Large intestine (tissue), 3 donors: ENCODE data around the gene PIP4P1. TPM values are rescaled to one million over a fixed set of nuclear protein-coding genes. Genes with fewer than 3 reads are reported as not detected.

Source experiments
- DNase-seq, 2 donors: peaks; one replicate each; pipeline versions ENCODE4 v3.0.0 to v3.0.0-alpha.2; 2013
- H3K27ac ChIP-seq: one replicate; pipeline ENCODE4 v1.5.1; 2013; ENCODE audit warnings: low read length
- H3K27me3 ChIP-seq: 2 replicates; pipeline ENCODE4 v1.6.1; 2013; ENCODE audit warnings: low read length; ENCODE audit not compliant: control insufficient read depth, insufficient read depth
- H3K36me3 ChIP-seq: 2 replicates; pipeline ENCODE4 v1.6.1; 2013; ENCODE audit warnings: low read length; ENCODE audit not compliant: control insufficient read depth, insufficient read depth
- H3K4me1 ChIP-seq: one replicate; pipeline ENCODE4 v1.6.1; 2013; ENCODE audit warnings: low read length; ENCODE audit not compliant: control insufficient read depth, insufficient read depth
- H3K4me3 ChIP-seq: one replicate; pipeline ENCODE4 v1.5.1; 2013; ENCODE audit warnings: low read length
- H3K9me3 ChIP-seq: one replicate; pipeline ENCODE4 v1.6.1; 2013; ENCODE audit warnings: mild to moderate bottlenecking, low read depth, low read length, moderate library complexity; ENCODE audit not compliant: control insufficient read depth
- WGBS: methylation state at CpG from one replicate; pipeline ENCODE4 v1.1.5; 2013; ENCODE audit warnings: low lambda C conversion rate; ENCODE audit not compliant: insufficient coverage; 5-methylcytosine and 5-hydroxymethylcytosine counted together
- polyA plus RNA-seq: library from polyadenylated mRNA; unstranded; fragments of 120-200 nt; gene quantifications from one replicate; pipeline ENCODE4 v1.2.1, GENCODE V29; 2013

The PIP4P1 gene
- polyA plus RNA-seq, 1 donor, result 44.0 TPM

DNA sequence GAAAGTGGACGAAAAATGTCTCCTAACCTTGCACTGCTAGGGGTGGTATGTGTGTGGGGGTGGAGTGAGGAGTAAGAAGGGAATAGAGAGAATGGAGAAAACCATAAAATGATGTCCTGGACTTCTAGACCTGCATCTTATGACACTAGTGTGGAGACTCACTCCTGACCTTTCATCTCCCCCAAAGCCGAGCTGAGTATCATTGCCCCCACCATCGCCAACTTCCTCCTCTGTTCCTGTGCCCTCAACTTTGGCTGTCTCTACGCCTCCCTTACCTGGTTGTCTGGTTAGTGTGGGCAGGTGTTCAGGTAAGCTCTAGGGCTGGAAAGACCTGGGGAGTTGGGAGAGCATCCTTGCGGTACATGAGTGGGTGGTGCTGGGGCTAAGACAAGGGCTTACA, 20.8 kb downstream of the PIP4P1 start:
- DNase-seq, result no peak
- no CpG with 5 or more reads among the region's 5 CpGs for WGBS
- Histone ChIP-seq H3K9me3 (peaks cover 5% of the 10 kb centered on the region), H3K4me3 (no peak overlapping the region), H3K27me3 (peaks cover 1% of the 10 kb centered on the region), H3K36me3 (peaks cover 7% of the 10 kb centered on the region), H3K27ac (no peak overlapping the region), H3K4me1 (peaks cover 8% of the 10 kb centered on the region)

DNA sequence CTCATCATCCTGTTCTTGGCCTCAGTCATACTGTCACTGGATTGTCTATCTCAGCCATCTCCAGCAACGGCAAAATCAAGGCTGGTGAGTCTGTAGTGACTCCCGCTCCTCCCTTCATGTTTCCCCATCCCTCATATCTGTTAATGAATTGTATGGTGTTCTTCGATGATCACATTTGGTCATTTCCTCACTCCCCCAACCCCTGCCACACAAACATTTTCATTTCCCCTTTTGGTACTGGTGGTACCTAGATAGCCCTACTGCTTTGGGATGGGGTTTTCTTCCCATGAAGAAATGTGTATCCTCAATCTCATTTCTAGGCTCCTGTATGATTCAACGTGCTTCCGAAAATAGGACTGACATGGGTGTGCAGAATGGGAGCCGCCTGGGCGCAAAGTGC, 22.6 kb downstream of the PIP4P1 start:
- Histone ChIP-seq H3K27ac (no peak overlapping the region), H3K4me3 (no peak overlapping the region), H3K27me3 (peaks cover 7% of the 10 kb centered on the region), H3K9me3 (peaks cover 5% of the 10 kb centered on the region), H3K36me3 (no peaks in the 10 kb centered on the region), H3K4me1 (peaks cover 12% of the 10 kb centered on the region)
- no peak for DNase-seq
- no CpG with 5 or more reads among the region's 7 CpGs for WGBS

DNA sequence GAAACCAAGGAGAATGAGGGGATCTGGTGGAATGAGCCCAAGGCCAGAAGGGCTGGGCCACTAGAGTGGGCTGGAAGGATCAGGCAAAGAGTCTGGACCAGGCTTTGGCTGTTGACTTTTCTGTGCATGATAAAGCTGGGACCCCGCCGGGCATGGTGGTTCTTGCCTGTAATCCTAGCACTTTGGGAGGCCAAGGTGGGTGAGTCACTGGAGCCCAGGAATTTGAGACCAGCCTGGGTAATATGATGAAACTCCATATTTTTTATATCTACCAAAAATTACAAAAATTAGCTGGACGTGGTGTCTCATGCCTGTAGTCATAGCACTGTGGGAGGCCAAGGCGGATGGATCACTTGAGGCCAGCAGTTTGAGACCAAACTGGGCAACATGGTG, 24.9 kb downstream of the PIP4P1 start:
- no peaks in the 10 kb centered on the region for H3K36me3 ChIP-seq
- H3K27me3 ChIP-seq, result peaks cover 7% of the 10 kb centered on the region
- no peak overlapping the region for H3K27ac ChIP-seq
- 100% methylated on average over 2 of the region's 4 CpGs for WGBS
- H3K9me3 ChIP-seq, result no peaks in the 10 kb centered on the region
- H3K4me3 ChIP-seq, result no peak overlapping the region
- peaks cover 6% of the 10 kb centered on the region for H3K4me1 ChIP-seq
- no peak for DNase-seq

DNA sequence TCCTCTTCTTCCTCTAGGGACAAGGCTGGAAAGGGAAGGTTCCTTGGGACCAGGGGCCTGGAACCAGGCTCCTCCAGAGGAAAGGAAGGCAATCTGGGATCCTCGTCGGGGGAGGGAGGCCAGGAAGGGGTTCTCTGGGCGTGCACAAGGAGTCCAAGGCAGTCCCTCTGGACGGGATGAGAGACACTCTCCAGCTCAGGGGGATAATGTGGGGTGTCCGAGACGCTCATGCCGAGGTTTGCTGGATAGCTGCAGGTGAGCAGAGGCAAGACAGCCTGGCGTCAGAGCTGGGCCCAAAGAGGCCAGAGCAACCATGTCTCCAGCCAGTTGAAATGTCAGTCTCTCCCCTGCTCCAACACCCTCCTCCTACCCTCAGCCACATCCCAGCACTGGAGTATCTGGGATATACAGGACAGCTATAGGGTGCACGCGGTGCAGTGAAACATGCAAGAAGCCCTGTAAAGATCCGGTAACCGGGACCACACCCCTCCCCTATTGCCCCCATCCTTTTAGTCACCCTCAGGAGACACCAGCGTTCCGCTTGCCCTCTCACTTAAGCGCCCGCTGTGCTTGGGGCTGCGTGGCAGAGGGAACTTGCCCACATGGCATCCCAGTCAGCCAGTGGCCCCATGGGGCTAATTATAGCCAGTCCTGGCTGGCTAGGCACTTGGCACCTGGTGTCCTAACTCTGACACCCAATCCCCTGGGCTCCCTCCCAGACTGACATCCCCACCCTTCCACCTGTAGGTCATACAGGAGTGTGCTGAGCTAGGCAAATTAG, 25.5 kb downstream of the PIP4P1 start, which contains the start of gene KLHL33:
TSS of gene KLHL33 (minus strand) at position 585 of the 781 bp plus-strand sequence. CDS start at position 230, 355 bp downstream.
- H3K4me3 ChIP-seq, result peak within 1 kb of the TSS; percentile 38
- WGBS, result no CpG with 5 or more reads among the region's 17 CpGs

DNA sequence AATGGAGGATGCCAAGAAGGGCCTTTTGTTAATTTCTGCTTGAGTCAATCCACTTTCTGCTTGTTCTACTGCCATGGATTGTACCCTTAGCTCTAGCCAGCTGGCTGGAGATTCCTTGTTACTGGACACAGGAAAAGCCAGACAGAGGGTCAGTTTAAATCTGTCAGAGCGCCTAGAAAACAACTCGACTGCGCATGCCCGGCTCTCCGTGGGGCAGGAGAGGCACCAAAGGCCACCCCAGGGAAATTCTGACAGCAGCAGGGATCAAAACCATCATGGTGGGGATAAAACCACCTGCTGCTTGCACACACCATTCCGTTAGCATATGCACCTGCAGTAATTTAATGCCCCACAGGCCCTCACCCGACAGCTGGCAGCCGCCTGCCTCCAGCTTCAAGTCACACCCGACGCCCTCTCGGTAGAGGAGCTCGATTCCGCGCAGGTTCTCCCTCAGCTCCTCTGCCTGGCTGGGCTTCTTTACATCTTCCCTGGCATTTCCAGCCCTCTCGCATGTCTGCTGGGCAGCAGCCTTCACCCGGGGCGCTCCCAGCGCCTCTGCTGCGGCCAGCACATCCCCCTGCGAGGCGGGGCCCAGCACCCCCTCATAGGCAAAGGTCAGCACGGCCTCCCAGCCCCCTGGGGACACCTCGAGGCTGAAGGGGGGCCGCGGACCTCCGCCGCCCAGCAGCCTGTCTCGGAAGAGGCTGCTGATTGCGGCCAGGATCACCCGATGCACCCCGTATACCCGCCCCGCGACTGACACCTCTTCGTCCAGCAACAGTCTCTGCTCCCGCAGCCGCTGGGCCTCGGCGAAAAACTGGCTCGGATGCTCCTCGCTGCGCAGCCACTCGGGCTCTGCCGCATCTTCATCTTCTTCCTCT, 26.3 kb downstream of the PIP4P1 start:
- no peaks in the 10 kb centered on the region for H3K9me3 ChIP-seq
- peak in 1 of 2 donors; percentile 41 for DNase-seq
- WGBS, result no CpG with 5 or more reads among the region's 44 CpGs
- peak overlapping the region; percentile 38 for H3K4me3 ChIP-seq
- H3K36me3 ChIP-seq, result no peaks in the 10 kb centered on the region
- peaks cover 7% of the 10 kb centered on the region for H3K27me3 ChIP-seq
- peaks cover 4% of the 10 kb centered on the region for H3K4me1 ChIP-seq
- H3K27ac ChIP-seq, result no peak overlapping the region

More for the DNA sequence above, 25.5 kb downstream of the PIP4P1 start, which contains the start of gene KLHL33:
- H3K27ac ChIP-seq, result no peak within 1 kb of the TSS
- peaks cover 7% of the 10 kb centered on the region for H3K27me3 ChIP-seq
- no peaks in the 10 kb centered on the region for H3K9me3 ChIP-seq
- H3K36me3 ChIP-seq, result no peaks in the 10 kb centered on the region
- no peak for DNase-seq
- peaks cover 6% of the 10 kb centered on the region for H3K4me1 ChIP-seq

DNA sequence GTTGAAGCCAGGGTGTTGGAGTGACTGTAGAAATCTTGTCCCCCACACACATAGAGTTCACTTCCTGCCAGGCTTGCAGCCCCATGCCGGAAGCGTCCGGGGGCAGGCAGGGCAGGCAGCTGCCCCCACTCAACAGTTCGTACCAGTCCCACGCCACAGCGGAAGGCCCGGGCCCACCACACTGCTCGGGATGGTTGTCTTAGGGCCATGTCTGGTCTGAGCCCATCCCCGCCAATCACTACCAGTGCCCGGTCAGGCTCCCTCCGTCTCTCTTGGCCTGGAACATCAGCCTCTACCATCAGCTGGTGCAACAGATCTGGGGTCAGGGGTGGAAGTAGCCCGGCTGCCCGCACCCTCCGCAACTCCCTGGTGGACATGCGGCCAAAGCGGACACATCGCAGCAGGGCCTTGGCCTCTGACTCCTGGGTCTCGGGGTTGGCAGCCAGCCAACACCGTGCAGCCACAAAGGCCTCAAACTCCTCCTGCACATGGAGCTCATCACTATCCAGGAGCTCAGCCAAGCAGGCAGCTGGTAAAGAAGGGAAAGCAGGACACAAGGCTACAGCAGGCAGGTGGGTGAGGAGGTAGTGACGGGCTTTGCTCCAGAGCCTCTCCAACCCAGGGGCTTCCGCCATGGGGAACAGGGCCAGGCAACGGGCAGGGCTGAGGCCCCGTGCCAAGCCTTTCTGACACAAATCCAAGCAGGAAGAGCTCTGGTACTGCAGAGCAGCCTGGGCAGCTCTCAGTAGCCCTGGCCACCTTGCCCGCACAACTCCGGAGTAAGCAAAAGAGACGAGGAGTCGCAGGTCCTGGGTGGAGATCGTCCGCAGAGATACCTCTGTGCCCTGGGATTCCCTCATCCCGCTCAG, 31.2 kb downstream of the PIP4P1 start:
- H3K4me3 ChIP-seq, result no peak overlapping the region
- H3K4me1 ChIP-seq, result peaks cover 18% of the 10 kb centered on the region
- no peaks in the 10 kb centered on the region for H3K36me3 ChIP-seq
- peaks cover 1% of the 10 kb centered on the region for H3K27me3 ChIP-seq
- DNase-seq, result no peak
- no peaks in the 10 kb centered on the region for H3K9me3 ChIP-seq
- no peak overlapping the region for H3K27ac ChIP-seq
- WGBS, result no CpG with 5 or more reads among the region's 30 CpGs

DNA sequence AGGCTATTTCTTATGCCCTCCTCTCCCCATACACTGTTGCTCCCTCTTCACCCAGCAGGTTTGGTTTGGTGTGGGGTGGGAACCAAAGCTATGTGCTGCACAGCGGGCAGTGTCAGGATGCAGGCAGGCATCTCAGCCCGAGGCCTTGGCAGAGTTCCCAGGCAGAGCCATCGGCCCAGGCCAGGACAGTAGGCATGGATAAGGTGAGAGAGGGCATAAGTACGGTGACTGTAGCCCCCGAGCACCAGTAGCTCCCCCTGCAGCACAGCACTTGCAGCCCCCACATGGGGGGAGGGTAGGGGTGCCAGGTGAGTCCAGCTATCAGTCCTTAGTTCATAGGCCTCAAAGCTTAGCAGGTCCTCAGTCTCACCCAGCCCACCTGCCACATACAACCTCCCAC, 32.4 kb downstream of the PIP4P1 start:
- no peaks in the 10 kb centered on the region for H3K36me3 ChIP-seq
- DNase-seq, result no peak
- H3K27ac ChIP-seq, result no peak overlapping the region
- peaks cover 23% of the 10 kb centered on the region for H3K4me1 ChIP-seq
- WGBS, result no CpG with 5 or more reads among the region's 5 CpGs
- H3K9me3 ChIP-seq, result no peaks in the 10 kb centered on the region
- no peak overlapping the region for H3K4me3 ChIP-seq
- no peaks in the 10 kb centered on the region for H3K27me3 ChIP-seq

DNA sequence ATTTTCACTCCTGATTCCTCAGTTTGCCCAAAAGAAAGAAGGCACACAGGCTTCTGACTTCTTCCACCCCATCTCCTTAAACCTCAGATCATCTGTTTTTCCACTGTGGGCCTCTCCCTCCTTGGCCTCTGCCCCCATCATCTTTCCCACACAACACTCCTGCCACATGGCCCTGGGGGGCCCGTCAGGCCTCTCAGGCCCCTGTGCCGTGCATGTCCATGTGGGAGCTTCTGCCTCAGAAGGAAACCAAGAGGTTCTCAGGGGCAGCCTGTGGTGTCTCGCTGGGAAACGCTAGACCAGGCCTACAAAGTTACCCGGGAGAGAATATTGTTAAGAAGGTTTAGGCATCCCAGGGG, 33.2 kb downstream of the PIP4P1 start:
- Histone ChIP-seq H3K27me3 (no peaks in the 10 kb centered on the region), H3K4me3 (no peak overlapping the region), H3K9me3 (no peaks in the 10 kb centered on the region), H3K36me3 (no peaks in the 10 kb centered on the region), H3K4me1 (peaks cover 23% of the 10 kb centered on the region), H3K27ac (peak overlapping the region; percentile 77)
- DNase-seq, result no peak
- WGBS, result no CpG with 5 or more reads among the region's 5 CpGs

DNA sequence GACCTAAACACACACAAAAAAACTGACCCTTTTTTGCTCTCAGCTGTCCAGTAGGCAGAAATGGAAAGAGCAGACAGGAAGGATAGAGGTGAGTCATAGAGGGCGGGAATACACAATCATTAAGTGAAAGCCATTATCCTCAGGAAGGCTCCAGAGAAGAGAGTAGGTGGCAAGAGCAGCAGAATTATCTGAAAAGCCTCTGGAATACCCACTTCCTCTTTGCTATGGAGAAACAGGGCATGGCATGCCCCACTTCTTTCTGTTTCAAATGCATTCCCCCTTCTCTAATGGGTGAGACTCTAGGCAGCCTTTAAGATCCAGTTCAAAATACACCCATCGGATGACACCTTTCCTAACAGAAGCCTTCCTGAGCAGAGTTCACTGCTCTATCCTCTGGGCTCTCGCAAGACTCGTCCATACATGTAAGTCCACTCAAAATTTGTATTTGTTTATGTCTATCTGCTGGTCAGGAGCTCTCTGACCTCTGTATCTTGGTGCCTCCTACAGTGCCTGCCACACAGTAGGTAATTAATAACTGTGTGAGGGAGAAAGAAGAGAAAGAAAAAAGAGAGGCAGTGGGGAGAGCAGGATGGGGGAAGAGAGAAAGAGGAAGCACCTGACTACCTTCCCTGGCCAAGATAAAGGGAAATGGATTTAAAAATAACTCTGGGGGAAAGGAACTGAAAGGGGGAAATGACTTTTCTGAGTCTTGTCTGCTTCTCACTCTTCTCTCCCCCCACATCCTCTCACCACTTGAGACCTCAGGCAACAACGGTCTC, 33.8 kb downstream of the PIP4P1 start:
- DNase-seq, result peak; percentile 54 to 85

More for the DNA sequence above, 33.8 kb downstream of the PIP4P1 start:
- peak overlapping the region; percentile 77 for H3K27ac ChIP-seq
- no peaks in the 10 kb centered on the region for H3K36me3 ChIP-seq
- no peaks in the 10 kb centered on the region for H3K27me3 ChIP-seq
- no peaks in the 10 kb centered on the region for H3K9me3 ChIP-seq
- 60% methylated on average over 1 of the region's 5 CpGs for WGBS
- H3K4me1 ChIP-seq, result peaks cover 23% of the 10 kb centered on the region
- H3K4me3 ChIP-seq, result no peak overlapping the region
